K562 (cell line): Measurements from ENCODE around the gene SDK1.

ENCODE experiments used
- CTCF ChIP-seq, 3 experiments: IDR thresholded peaks in 2 of 3; conservative IDR thresholded peaks in 1 of 3; 2 replicates each; pipeline ENCODE4 v1.5.1; 2011 to 2012; ENCODE audit warnings: low read length in 3 of 3, mild to moderate bottlenecking in 3 of 3, control low read depth in 2 of 3, improper control_type of control experiment in 1 of 3, inconsistent platforms in 1 of 3, low read depth in 1 of 3, mixed read lengths in 1 of 3, moderate library complexity in 1 of 3; ENCODE audit not compliant: insufficient read depth in 2 of 3
- EZH2 ChIP-seq: IDR thresholded peaks from 2 replicates; pipeline ENCODE4 v1.6.1; 2012; ENCODE audit warnings: low read depth, mild to moderate bottlenecking, inconsistent platforms, low read length, borderline replicate concordance
- MEIS2 ChIP-seq: fragments of 450-650 bp; IDR thresholded peaks from 2 replicates; pipeline ENCODE4 v1.6.1; 2014; ENCODE audit warnings: mild to moderate bottlenecking; ENCODE audit not compliant: partially characterized antibody
- SAFB2 ChIP-seq: fragments of 200-400 bp; formaldehyde crosslinking; IDR thresholded peaks from 2 replicates; pipeline ENCODE4 v1.6.1; 2018; ENCODE audit warnings: borderline replicate concordance, low read length, low read depth, moderate library complexity; ENCODE audit not compliant: severe bottlenecking
- SIN3A ChIP-seq, 2 experiments: fragments of 150-350 bp in 1 of 2; IDR thresholded peaks; 2 replicates each; pipeline ENCODE4 v1.6.1; 2011 to 2016; ENCODE audit warnings: borderline replicate concordance in 2 of 2, low read depth in 2 of 2, low read length in 2 of 2, mild to moderate bottlenecking in 2 of 2, moderate library complexity in 2 of 2; ENCODE audit not compliant: control insufficient read depth in 1 of 2
- ZNF24 ChIP-seq: fragments of 450-650 bp; IDR thresholded peaks from 2 replicates; pipeline ENCODE4 v1.6.1; 2016
- ZNF57 ChIP-seq: fragments of 450-650 bp; formaldehyde crosslinking; IDR thresholded peaks from 2 replicates; pipeline ENCODE4 v1.4.0; 2020; ENCODE audit warnings: mild to moderate bottlenecking, moderate library complexity
- TF ChIP-seq, protein P1 (sequence below): sonication (generic); formaldehyde crosslinking; IDR thresholded peaks from 2 replicates; pipeline ENCODE4 v1.8.1; 2023; ENCODE audit warnings: mild to moderate bottlenecking, missing genetic modification reagents, moderate library complexity

GRCh38 chr7:4221043-4221442 lies 920.0 kb downstream of the SDK1 start:
- TF ChIP-seq SIN3A (IDR thresholded peaks at IDR 0.05; ENCODE audit: borderline replicate concordance in 2 of 2, control insufficient read depth in 1 of 2, low read depth in 2 of 2, low read length in 2 of 2): no peak
- TF ChIP-seq CTCF (IDR thresholded peaks at IDR 0.05 in 2 of 3, conservative IDR thresholded peaks at IDR 0.05 in 1 of 3; ENCODE audit: insufficient read depth in 2 of 3, low read depth in 1 of 3, low read length in 3 of 3): no peak
- TF ChIP-seq ZNF57: no peak
- TF ChIP-seq EZH2: no peak
- no peak for TF ChIP-seq SAFB2
- no peak for TF ChIP-seq MEIS2
- TF ChIP-seq ZNF24: no peak
- TF ChIP-seq, protein P1, sequence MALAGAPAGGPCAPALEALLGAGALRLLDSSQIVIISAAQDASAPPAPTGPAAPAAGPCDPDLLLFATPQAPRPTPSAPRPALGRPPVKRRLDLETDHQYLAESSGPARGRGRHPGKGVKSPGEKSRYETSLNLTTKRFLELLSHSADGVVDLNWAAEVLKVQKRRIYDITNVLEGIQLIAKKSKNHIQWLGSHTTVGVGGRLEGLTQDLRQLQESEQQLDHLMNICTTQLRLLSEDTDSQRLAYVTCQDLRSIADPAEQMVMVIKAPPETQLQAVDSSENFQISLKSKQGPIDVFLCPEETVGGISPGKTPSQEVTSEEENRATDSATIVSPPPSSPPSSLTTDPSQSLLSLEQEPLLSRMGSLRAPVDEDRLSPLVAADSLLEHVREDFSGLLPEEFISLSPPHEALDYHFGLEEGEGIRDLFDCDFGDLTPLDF (CRISPR knock-in tag): no peak
